LNCaP clone FGC (cell line): ENCODE measurements around the gene NCOA1.

Experiments used
- DNase-seq: peaks from one replicate; pipeline ENCODE4 v3.0.0-alpha.2; 2011; ENCODE audit warnings: low read depth
- H3K4me3 ChIP-seq: 2 replicates; pipeline ENCODE4 v1.5.1; 2011; ENCODE audit warnings: mild to moderate bottlenecking, low read depth, low read length, control low read depth
- TF ChIP-seq, protein P1 (sequence below): IDR thresholded peaks from 2 replicates; pipeline ENCODE4 v1.5.1; 2012; ENCODE audit warnings: mild to moderate bottlenecking; ENCODE audit not compliant: control insufficient read depth, insufficient read depth; ENCODE audit errors: extremely low read depth

Gene NCOA1

DNA sequence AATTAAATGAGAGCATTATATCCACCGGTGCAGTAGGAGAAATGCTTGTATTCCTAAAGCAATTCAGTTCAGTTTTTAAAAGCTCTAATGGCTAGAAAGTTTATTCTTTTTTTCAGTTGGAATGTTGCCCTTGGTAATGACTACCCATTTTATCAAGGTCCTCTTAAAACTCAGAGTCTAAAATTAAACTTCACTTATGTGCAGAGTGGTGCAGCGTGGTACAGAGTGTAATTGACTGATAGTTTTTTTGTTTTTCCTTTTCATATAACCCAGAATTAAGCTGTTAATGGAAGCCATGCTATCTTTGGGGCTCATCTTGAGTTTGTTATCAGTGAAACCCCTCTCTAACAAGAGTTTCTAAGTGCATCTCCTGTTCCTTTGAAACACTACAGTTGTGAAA lies 21.4 kb downstream of the NCOA1 start:
- no peak for DNase-seq
- TF ChIP-seq, protein P1, sequence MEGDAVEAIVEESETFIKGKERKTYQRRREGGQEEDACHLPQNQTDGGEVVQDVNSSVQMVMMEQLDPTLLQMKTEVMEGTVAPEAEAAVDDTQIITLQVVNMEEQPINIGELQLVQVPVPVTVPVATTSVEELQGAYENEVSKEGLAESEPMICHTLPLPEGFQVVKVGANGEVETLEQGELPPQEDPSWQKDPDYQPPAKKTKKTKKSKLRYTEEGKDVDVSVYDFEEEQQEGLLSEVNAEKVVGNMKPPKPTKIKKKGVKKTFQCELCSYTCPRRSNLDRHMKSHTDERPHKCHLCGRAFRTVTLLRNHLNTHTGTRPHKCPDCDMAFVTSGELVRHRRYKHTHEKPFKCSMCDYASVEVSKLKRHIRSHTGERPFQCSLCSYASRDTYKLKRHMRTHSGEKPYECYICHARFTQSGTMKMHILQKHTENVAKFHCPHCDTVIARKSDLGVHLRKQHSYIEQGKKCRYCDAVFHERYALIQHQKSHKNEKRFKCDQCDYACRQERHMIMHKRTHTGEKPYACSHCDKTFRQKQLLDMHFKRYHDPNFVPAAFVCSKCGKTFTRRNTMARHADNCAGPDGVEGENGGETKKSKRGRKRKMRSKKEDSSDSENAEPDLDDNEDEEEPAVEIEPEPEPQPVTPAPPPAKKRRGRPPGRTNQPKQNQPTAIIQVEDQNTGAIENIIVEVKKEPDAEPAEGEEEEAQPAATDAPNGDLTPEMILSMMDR, result no peak
- H3K4me3 ChIP-seq, result no peak overlapping the region

DNA sequence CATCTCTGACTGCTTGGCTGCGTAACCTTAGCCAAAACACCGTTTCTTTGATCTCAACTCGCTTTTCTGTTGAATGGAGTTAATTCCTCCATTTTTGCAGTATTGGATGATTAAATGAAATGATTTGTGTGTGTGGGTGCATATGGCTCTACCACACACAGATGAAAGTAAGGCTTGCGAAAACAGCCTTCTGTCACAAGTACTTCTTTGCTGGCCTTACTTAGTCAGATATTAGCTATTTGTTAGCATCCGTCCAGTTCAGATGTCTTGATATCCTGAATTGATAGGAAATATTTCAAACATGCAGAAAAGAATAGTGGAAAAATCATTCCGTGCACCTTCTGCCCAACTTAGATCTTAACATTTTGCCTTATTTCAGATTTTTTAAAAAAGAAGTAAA lies 21.8 kb downstream of the NCOA1 start:
- TF ChIP-seq, protein P1, result no peak
- no peak overlapping the region for H3K4me3 ChIP-seq
- DNase-seq, result no peak

DNA sequence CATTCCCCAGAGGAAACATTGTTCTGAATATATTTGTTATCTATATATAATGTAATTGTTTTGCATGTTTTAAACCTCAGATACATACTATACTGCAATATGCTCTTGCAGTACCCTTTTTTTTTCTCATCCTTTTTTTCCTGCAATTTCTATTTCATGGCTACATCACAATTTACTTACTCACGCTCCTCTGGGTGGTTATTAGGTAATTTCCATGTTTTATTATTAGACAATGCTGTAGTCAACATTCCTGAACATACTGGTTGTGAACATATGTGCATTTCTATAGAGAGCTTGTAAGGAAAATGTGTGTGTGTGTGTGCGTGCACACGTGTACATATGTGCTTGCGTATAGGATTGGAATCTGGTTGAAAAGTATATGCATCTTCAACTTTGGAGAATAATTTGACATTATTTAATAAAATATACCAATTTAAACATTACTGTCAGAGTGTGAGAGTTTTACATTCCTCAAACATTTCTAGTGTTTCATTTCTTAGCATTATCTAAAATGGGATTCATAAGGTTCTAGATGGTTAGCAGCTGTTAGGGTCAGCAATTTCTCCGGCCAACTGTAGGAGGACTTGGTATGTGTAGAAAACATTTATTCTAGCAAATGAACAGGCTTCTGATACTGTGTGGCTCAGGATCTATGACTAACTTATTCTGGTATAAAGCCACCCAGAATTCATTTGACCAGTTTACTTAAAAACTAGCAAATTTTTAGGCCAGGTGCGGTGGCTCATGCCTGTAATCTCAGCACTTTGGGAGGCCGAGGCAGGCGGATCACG lies 22.4 kb downstream of the NCOA1 start:
- no peak overlapping the region for H3K4me3 ChIP-seq
- no peak for DNase-seq

DNA sequence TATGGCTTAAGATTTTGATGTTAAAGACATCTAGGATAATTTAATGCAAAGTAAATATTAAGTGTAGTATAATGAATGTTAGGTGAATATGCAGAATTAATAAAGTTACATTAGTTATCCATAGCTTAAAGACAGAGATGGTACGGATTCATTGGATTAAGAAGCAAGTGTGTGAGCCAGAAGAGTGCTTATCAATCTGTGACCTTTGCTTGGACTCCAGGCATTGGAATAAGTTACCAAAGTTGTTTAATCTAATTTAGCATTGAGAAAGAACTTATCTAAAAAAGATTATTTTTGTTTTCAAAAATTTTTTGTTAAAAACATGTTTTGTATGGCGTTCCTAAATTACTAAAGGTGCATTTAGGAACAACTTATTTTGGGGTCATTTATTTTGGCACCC lies 23.8 kb downstream of the NCOA1 start:
- DNase-seq, result no peak
- H3K4me3 ChIP-seq, result no peak overlapping the region
- TF ChIP-seq, protein P1, result no peak

More for the DNA sequence above, 22.4 kb downstream of the NCOA1 start:
- TF ChIP-seq, protein P1, result no peak

DNA sequence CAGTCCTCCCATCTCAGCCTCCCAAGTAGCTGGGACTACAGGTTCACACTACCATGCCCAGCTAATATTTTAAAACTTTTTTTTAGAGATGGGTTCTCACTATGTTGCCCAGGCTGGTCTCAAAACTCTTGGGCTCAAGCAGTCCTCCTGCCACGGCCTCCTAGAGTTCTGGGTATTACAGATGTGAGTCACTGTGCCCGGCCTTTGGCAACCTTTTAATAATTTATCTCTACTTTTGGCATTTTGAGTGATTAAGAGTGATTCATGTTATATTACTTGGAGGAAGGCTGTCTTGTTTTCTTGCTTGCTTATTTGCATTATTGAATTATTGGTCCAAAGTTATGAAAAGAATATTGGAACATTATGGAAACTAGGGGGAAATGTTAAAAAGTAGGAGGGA lies 24.3 kb downstream of the NCOA1 start:
- no peak for DNase-seq
- TF ChIP-seq, protein P1, result no peak
- H3K4me3 ChIP-seq, result no peak overlapping the region

GRCh38 chr2:24515831-24516230 lies 24.8 kb downstream of the NCOA1 start:
- no peak overlapping the region for H3K4me3 ChIP-seq
- no peak for DNase-seq
- TF ChIP-seq, protein P1, result no peak

DNA sequence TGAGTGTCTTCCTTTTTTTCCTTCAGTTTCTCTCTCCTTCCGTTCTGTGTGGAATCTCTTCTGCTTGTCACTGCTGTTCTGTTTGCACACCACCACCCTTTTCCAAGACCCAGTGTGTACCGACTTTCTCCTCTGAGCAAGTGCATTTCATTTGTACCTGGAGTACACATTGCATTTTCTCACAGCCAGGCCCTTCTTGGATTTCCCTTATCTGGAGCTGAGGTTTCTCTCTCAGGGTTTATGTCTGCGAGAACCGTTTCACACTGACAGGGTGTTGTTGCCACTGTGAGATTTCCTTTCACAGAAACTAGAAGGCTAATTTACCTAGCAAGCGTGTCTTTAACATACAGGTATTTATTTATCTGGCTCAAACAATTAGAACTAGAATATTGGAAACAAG lies 26.2 kb downstream of the NCOA1 start:
- no peak overlapping the region for H3K4me3 ChIP-seq
- TF ChIP-seq, protein P1, result no peak

More for the DNA sequence above, 26.2 kb downstream of the NCOA1 start:
- DNase-seq, result no peak
